Measurements from ENCODE around the gene FOXI2.

- no peak for TF ChIP-seq CTCF (IDR thresholded peaks at IDR 0.05; ENCODE audit: insufficient read depth, low read depth, low read length)
- TF ChIP-seq EZH2 (IDR thresholded peaks at IDR 0.05; ENCODE audit: insufficient read depth, low read length), result no peak
These were observed 1.8 kb upstream of the FOXI2 start for GRCh38 chr10:127735156-127735555.
